Measurements from ENCODE around the gene PLCD3. TPM values are rescaled to one million over a fixed set of nuclear protein-coding genes. Genes with fewer than 3 reads are reported as not detected.

The PLCD3 gene
- total and polyA plus RNA-seq, 9 of the 15 experiments (the other 6 are each of a cell fraction or from before 2014, with no cell fraction given): 0.20 to 22.6 (median 7.5) TPM

DNA sequence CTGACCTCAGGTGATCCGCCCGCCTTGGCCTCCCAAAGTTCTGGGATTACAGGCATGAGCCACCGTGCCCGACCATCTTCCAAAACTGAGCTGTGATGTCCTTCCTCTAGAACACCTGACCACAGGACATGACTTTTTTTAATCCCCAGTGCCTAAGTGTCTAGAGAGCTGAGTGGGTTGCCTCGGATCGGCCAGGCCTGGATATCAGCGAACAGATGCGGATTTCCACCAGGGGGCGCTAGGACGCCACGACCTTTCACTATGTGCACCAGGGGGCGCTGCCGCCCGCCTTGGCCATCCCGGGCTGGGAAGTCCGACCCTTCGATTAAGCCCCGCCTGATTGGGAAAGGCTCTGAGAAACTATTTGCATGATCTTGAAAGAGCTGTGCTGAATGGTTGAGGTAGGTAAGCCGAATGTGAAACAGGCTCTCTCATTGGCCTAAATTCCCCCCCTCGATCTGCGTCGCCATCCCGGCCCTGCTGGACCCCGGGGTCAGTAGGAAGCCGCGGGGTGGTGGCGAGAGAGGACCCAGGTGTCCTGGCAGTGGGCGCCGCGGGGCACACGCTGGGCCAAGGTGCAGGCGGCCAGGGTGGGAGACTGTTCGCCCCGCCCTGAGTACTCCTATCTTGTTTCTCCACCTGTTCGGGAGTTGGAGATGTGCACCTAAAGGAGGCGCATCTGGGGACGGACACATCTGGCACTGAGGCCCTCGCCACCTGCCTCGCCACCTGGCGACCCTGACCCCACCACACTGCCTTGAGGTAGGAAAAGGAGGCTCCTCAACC, 3.1 kb upstream of the PLCD3 start, which contains the start of gene ACBD4 (continued):
- TF ChIP-seq RBM25 (IDR thresholded peaks at IDR 0.05; ENCODE audit: low read depth, low read length, severe bottlenecking): peak; percentile 84
- no peak for TF ChIP-seq PRMT5 (CRISPR knock-in tag; IDR thresholded peaks at IDR 0.05)
- TF ChIP-seq CREB1 (IDR thresholded peaks at IDR 0.05): no peak; the same call in 1 of the 2 replicates
- peak; percentile 71 for TF ChIP-seq CREB1 (CRISPR knock-in tag; IDR thresholded peaks at IDR 0.05)
- no peak for TF ChIP-seq ZNF175 (CRISPR knock-in tag; IDR thresholded peaks at IDR 0.05; ENCODE audit: low read depth)
- peak; percentile 95 for TF ChIP-seq MBD2 (IDR thresholded peaks at IDR 0.05; ENCODE audit: borderline replicate concordance, low read depth)
- TF ChIP-seq, protein P1, sequence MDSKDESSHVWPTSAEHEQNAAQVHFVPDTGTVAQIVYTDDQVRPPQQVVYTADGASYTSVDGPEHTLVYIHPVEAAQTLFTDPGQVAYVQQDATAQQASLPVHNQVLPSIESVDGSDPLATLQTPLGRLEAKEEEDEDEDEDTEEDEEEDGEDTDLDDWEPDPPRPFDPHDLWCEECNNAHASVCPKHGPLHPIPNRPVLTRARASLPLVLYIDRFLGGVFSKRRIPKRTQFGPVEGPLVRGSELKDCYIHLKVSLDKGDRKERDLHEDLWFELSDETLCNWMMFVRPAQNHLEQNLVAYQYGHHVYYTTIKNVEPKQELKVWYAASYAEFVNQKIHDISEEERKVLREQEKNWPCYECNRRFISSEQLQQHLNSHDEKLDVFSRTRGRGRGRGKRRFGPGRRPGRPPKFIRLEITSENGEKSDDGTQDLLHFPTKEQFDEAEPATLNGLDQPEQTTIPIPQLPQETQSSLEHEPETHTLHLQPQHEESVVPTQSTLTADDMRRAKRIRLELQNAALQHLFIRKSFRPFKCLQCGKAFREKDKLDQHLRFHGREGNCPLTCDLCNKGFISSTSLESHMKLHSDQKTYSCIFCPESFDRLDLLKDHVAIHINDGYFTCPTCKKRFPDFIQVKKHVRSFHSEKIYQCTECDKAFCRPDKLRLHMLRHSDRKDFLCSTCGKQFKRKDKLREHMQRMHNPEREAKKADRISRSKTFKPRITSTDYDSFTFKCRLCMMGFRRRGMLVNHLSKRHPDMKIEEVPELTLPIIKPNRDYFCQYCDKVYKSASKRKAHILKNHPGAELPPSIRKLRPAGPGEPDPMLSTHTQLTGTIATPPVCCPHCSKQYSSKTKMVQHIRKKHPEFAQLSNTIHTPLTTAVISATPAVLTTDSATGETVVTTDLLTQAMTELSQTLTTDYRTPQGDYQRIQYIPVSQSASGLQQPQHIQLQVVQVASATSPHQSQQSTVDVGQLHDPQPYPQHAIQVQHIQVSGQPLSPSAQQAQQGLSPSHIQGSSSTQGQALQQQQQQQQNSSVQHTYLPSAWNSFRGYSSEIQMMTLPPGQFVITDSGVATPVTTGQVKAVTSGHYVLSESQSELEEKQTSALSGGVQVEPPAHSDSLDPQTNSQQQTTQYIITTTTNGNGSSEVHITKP (IDR thresholded peaks at IDR 0.05; ENCODE audit: partially characterized antibody): peak; percentile 95
- 0 out of 2 replicates have a peak, but pooled peaks have one; percentile 21 for TF ChIP-seq ETV1 (tag; conservative IDR thresholded peaks at IDR 0.05; ENCODE audit: low read depth)
- TF ChIP-seq E2F3 (CRISPR knock-in tag; IDR thresholded peaks at IDR 0.05): no peak
- TF ChIP-seq SP1 (CRISPR knock-in tag; IDR thresholded peaks at IDR 0.05): peak; percentile 97
- peak; percentile 96 for TF ChIP-seq CC2D1A (IDR thresholded peaks at IDR 0.05)
- TF ChIP-seq ADNP (tag; IDR thresholded peaks at IDR 0.05): peak; percentile 66; the same call in 1 of the 2 replicates
- TF ChIP-seq LEF1 (IDR thresholded peaks at IDR 0.05): no peak
- peak; percentile 71 for TF ChIP-seq RBFOX2 (IDR thresholded peaks at IDR 0.05; ENCODE audit: low read depth, low read length)
- TF ChIP-seq MXI1 (IDR thresholded peaks at IDR 0.05; ENCODE audit: low read depth, low read length): no peak
- peak; percentile 92 for TF ChIP-seq CTBP1 (IDR thresholded peaks at IDR 0.05; ENCODE audit: borderline replicate concordance)
- peak; percentile 98; the same call in 1 of the 2 replicates for TF ChIP-seq ARID2 (IDR thresholded peaks at IDR 0.05)
- TF ChIP-seq TEAD2 (tag; IDR thresholded peaks at IDR 0.05): no peak
- TF ChIP-seq RHOXF2B (CRISPR knock-in tag; conservative IDR thresholded peaks at IDR 0.05): no peak
- no peak for TF ChIP-seq ATF1 (CRISPR knock-in tag; IDR thresholded peaks at IDR 0.05)
- TF ChIP-seq ATF1 (tag; IDR thresholded peaks at IDR 0.05): peak; percentile 92
- TF ChIP-seq, protein P2, sequence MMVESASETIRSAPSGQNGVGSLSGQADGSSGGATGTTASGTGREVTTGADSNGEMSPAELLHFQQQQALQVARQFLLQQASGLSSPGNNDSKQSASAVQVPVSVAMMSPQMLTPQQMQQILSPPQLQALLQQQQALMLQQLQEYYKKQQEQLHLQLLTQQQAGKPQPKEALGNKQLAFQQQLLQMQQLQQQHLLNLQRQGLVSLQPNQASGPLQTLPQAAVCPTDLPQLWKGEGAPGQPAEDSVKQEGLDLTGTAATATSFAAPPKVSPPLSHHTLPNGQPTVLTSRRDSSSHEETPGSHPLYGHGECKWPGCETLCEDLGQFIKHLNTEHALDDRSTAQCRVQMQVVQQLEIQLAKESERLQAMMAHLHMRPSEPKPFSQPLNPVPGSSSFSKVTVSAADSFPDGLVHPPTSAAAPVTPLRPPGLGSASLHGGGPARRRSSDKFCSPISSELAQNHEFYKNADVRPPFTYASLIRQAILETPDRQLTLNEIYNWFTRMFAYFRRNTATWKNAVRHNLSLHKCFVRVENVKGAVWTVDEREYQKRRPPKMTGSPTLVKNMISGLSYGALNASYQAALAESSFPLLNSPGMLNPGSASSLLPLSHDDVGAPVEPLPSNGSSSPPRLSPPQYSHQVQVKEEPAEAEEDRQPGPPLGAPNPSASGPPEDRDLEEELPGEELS (CRISPR knock-in tag; IDR thresholded peaks at IDR 0.05; ENCODE audit: borderline replicate concordance): no peak

All from K562 (cell line).